GM23338 (cell line): Measurements from ENCODE around the gene AKR7A3. TPM values are rescaled to one million over a fixed set of nuclear protein-coding genes. Genes with fewer than 3 reads are reported as not detected.

Experiments
- ATAC-seq: fragments of 200-7000 bp; cut with Tn5 transposase; 3 replicates; pipeline ENCODE4 v1.9.1; 2020
- DNase-seq: peaks from one replicate; pipeline ENCODE4 v3.0.0-alpha.2; 2015; ENCODE audit warnings: low spot score
- H2AFZ ChIP-seq: fragments of 200-600 bp; sonication (generic); 2 replicates; pipeline ENCODE4 v1.8.0; 2016; ENCODE audit warnings: antibody characterized with exemption, mild to moderate bottlenecking, moderate library complexity
- H3F3A ChIP-seq: fragments of 200-600 bp; sonication (generic); replicated peaks from 2 replicates; pipeline ENCODE4 v1.8.0; 2017; ENCODE audit warnings: antibody characterized with exemption, mixed run types, low read depth
- H3K27ac ChIP-seq: fragments of 200-600 bp; sonication (generic); 2 replicates; pipeline ENCODE4 v1.6.1; 2016; ENCODE audit warnings: low read depth
- H3K27me3 ChIP-seq: fragments of 200-600 bp; sonication (generic); 2 replicates; pipeline ENCODE4 v1.8.0; 2016; ENCODE audit warnings: mild to moderate bottlenecking, mixed run types, moderate library complexity; ENCODE audit not compliant: insufficient read depth
- H3K36me3 ChIP-seq: fragments of 200-600 bp; sonication (generic); 2 replicates; pipeline ENCODE4 v1.8.0; 2016; ENCODE audit warnings: mild to moderate bottlenecking; ENCODE audit not compliant: insufficient read depth
- H3K4me1 ChIP-seq: fragments of 200-600 bp; sonication (generic); 2 replicates; pipeline ENCODE4 v1.8.0; 2016; ENCODE audit warnings: mild to moderate bottlenecking, moderate library complexity; ENCODE audit not compliant: insufficient read depth
- H3K4me2 ChIP-seq: fragments of 200-600 bp; sonication (generic); 2 replicates; pipeline ENCODE4 v1.7.1; 2017; ENCODE audit warnings: mixed run types
- H3K4me3 ChIP-seq: fragments of 200-600 bp; sonication (generic); 2 replicates; pipeline ENCODE4 v1.6.1; 2016; ENCODE audit warnings: mixed run types
- H3K79me2 ChIP-seq: fragments of 200-600 bp; sonication (generic); replicated peaks from 2 replicates; pipeline ENCODE4 v1.8.0; 2017; ENCODE audit warnings: mild to moderate bottlenecking; ENCODE audit not compliant: insufficient read depth
- H3K9me2 ChIP-seq: fragments of 200-600 bp; sonication (generic); 2 replicates; pipeline ENCODE4 v1.8.0; 2017; ENCODE audit not compliant: insufficient read depth
- H4K20me1 ChIP-seq: fragments of 200-600 bp; sonication (generic); replicated peaks from 2 replicates; pipeline ENCODE4 v1.8.0; 2017; ENCODE audit warnings: mild to moderate bottlenecking; ENCODE audit not compliant: insufficient read depth
- H3K27ac Mint-ChIP-seq: 2 replicates; pipeline ENCODE4 v1.8.0; 2020; ENCODE audit warnings: inconsistent platforms, mild to moderate bottlenecking, moderate library complexity, mixed read lengths
- H3K27me3 Mint-ChIP-seq: 3 replicates; pipeline ENCODE4 v1.8.0; 2022; ENCODE audit warnings: low read depth, mild to moderate bottlenecking, moderate library complexity, mixed read lengths, inconsistent platforms; ENCODE audit not compliant: insufficient read depth, poor library complexity
- H3K36me3 Mint-ChIP-seq: 3 replicates; pipeline ENCODE4 v1.8.0; 2021; ENCODE audit warnings: low read depth, mild to moderate bottlenecking, inconsistent platforms, moderate library complexity, mixed read lengths
- H3K4me1 Mint-ChIP-seq: 3 replicates; pipeline ENCODE4 v1.8.0; 2020; ENCODE audit warnings: mild to moderate bottlenecking, inconsistent platforms, mixed read lengths
- H3K4me3 Mint-ChIP-seq: 3 replicates; pipeline ENCODE4 v1.8.0; 2021; ENCODE audit warnings: moderate library complexity, mild to moderate bottlenecking, inconsistent platforms, mixed read lengths
- H3K9me3 Mint-ChIP-seq: 3 replicates; pipeline ENCODE4 v1.8.0; 2020; ENCODE audit warnings: moderate library complexity, mild to moderate bottlenecking, inconsistent platforms, mixed read lengths
- CTCF ChIP-seq, 2 experiments: fragments of 200-600 bp in 1 of 2; sonication (generic) in 1 of 2; conservative IDR thresholded peaks; 2 replicates each; pipeline versions ENCODE4 v1.5.1 to v1.6.1; 2016 to 2017; ENCODE audit warnings: antibody characterized with exemption in 2 of 2, low read depth in 2 of 2, mild to moderate bottlenecking in 2 of 2, moderate library complexity in 1 of 2
- ETS1 ChIP-seq: IDR thresholded peaks from 2 replicates; pipeline ENCODE4 v1.6.1; 2016; ENCODE audit warnings: antibody characterized with exemption
- EZH2 ChIP-seq: fragments of 200-600 bp; sonication (generic); IDR thresholded peaks from one replicate; pipeline ENCODE4 v1.8.0; 2017; ENCODE audit warnings: antibody characterized with exemption, mild to moderate bottlenecking, low read depth; ENCODE audit not compliant: unreplicated experiment
- JUNB ChIP-seq: IDR thresholded peaks from one replicate; pipeline ENCODE4 v1.6.1; 2016; ENCODE audit warnings: antibody characterized with exemption; ENCODE audit not compliant: unreplicated experiment
- POLR2AphosphoS5 ChIP-seq: IDR thresholded peaks from 2 replicates; pipeline ENCODE4 v1.6.1; 2016; ENCODE audit warnings: antibody characterized with exemption, low read depth
- REST ChIP-seq: IDR thresholded peaks from one replicate; pipeline ENCODE4 v1.6.1; 2018; ENCODE audit warnings: antibody characterized with exemption; ENCODE audit not compliant: unreplicated experiment
- ZNF114 ChIP-seq: fragments of 250-450 bp; sonication (Bioruptor Pico); IDR thresholded peaks from 2 replicates; pipeline ENCODE4 v1.5.0; 2020; ENCODE audit warnings: mild to moderate bottlenecking, moderate library complexity
- ZNF331 ChIP-seq: fragments of 250-450 bp; sonication (Bioruptor Pico); IDR thresholded peaks from 2 replicates; pipeline ENCODE4 v1.5.0; 2020; ENCODE audit warnings: low read depth, mild to moderate bottlenecking, moderate library complexity
- ZNF462 ChIP-seq: fragments of 250-450 bp; sonication (Bioruptor Pico); IDR thresholded peaks from 2 replicates; pipeline ENCODE4 v1.5.0; 2020; ENCODE audit warnings: mild to moderate bottlenecking, moderate library complexity
- polyA plus RNA-seq: library from polyadenylated mRNA; unstranded; fragments of >200 nt; fragmentation: Nextera tagmentation; extraction: Ambion mirVana; gene quantifications from 2 replicates; pipeline ENCODE4 v1.2.1, GENCODE V29; 2016
- total RNA-seq: library from RNA; depleted of rRNA; stranded (reverse); fragments of >200 nt; shearing (Covaris generic); gene quantifications from 2 replicates; pipeline ENCODE4 v1.2.3, GENCODE V29; 2014

Gene AKR7A3
- total and polyA plus RNA-seq, 2 experiments from 2014 or later, result 0.14 to 0.86 TPM

- H3K36me3 Mint-ChIP-seq, result peaks cover 17% of the 10 kb centered on the region
- 0 out of 2 replicates have a peak, but pooled peaks cover 8% of the 10 kb centered on the region for H3K4me1 ChIP-seq
- H3K4me3 Mint-ChIP-seq, result no peak overlapping the region
- peaks cover 9% of the 10 kb centered on the region for H3K27me3 ChIP-seq
- no peak overlapping the region for H3K4me2 ChIP-seq
- no peaks in the 10 kb centered on the region for H3K9me2 ChIP-seq
- H3K4me1 Mint-ChIP-seq, result peaks cover 22% of the 10 kb centered on the region
- H3K27ac Mint-ChIP-seq, result 0 out of 2 replicates have a peak overlapping the region, but pooled peaks have one; percentile 9
- H2AFZ ChIP-seq, result no peak overlapping the region
- 0 out of 2 replicates have a peak, but pooled peaks cover 3% of the 10 kb centered on the region for H4K20me1 ChIP-seq
- ATAC-seq, result no peak
- no peaks in the 10 kb centered on the region for H3K79me2 ChIP-seq
- no peaks in the 10 kb centered on the region for H3K9me3 Mint-ChIP-seq
- H3F3A ChIP-seq, result no peaks in the 10 kb centered on the region
- no peaks in the 10 kb centered on the region; the same call in 1 of the 2 replicates for H3K36me3 ChIP-seq
- peaks cover 5% of the 10 kb centered on the region for H3K27me3 Mint-ChIP-seq
- H3K27ac ChIP-seq, result no peak overlapping the region
- no peak overlapping the region for H3K4me3 ChIP-seq
- TF ChIP-seq EZH2 (no peak), POLR2AphosphoS5 (no peak), JUNB (no peak), ZNF462 (no peak), CTCF (conservative IDR thresholded peaks at IDR 0.05; ENCODE audit: low read depth in 2 of 2) (no peak), ETS1 (no peak), REST (no peak), ZNF114 (CRISPR knock-in tag) (no peak), ZNF331 (CRISPR knock-in tag) (no peak)
- no peak for DNase-seq
Observed at GRCh38 chr1:19315378-19316198, 27.0 kb upstream of the AKR7A3 start.
